Spleen (tissue), 11 donors: ENCODE results near the gene COL6A3. TPM values are rescaled to one million over a fixed set of nuclear protein-coding genes. Genes with fewer than 3 reads are reported as not detected.

Experiments
- DNase-seq: peaks from one replicate; pipeline ENCODE4 v3.0.0-alpha.2; 2020
- H3K27ac ChIP-seq, 8 donors: fragments of 200-600 bp; sonication (generic) in 7 of 8; 1 replicate in 4 of 8; 2 replicates in 4 of 8; pipeline versions ENCODE4 v1.5.0 to v1.8.0; 2016 to 2021; ENCODE audit warnings: inconsistent platforms in 4 of 8, mild to moderate bottlenecking in 4 of 8, moderate library complexity in 1 of 8
- H3K27me3 ChIP-seq, 7 donors: fragments of 200-600 bp; sonication (generic) in 6 of 7; replicated peaks in 1 of 7; 1 replicate in 4 of 7; 2 replicates in 3 of 7; pipeline versions ENCODE4 v1.5.0 to v1.8.0; 2016 to 2021; ENCODE audit warnings: inconsistent platforms in 3 of 7, mild to moderate bottlenecking in 1 of 7
- H3K36me3 ChIP-seq, 6 donors: fragments of 200-600 bp; sonication (generic) in 5 of 6; 1 replicate in 4 of 6; 2 replicates in 2 of 6; pipeline versions ENCODE4 v1.5.0 to v1.8.0; 2016 to 2021; ENCODE audit warnings: inconsistent platforms in 2 of 6
- H3K4me1 ChIP-seq, 6 donors: fragments of 200-600 bp; sonication (generic) in 5 of 6; 1 replicate in 3 of 6; 2 replicates in 3 of 6; pipeline versions ENCODE4 v1.5.0 to v1.8.0; 2016 to 2021; ENCODE audit warnings: inconsistent platforms in 3 of 6
- H3K4me3 ChIP-seq, 8 donors: fragments of 200-600 bp; sonication (generic) in 7 of 8; 1 replicate in 4 of 8; 2 replicates in 4 of 8; pipeline versions ENCODE4 v1.5.0 to v1.8.0; 2016 to 2021; ENCODE audit warnings: inconsistent platforms in 4 of 8, mild to moderate bottlenecking in 4 of 8, moderate library complexity in 2 of 8
- H3K9me3 ChIP-seq, 8 donors: fragments of 200-600 bp; sonication (generic) in 7 of 8; 1 replicate in 4 of 8; 2 replicates in 4 of 8; pipeline versions ENCODE4 v1.5.0 to v1.8.0; 2016 to 2021; ENCODE audit warnings: inconsistent platforms in 4 of 8
- POLR2A ChIP-seq, 3 donors: fragments of 450-650 bp; IDR thresholded peaks; one replicate each; pipeline ENCODE4 v1.5.1; 2017; ENCODE audit warnings: antibody characterized with exemption in 3 of 3, mild to moderate bottlenecking in 1 of 3
- POLR2AphosphoS5 ChIP-seq, 3 donors: sonication (generic); formaldehyde crosslinking; IDR thresholded peaks; one replicate each; pipeline ENCODE4 v1.5.1; 2017; ENCODE audit warnings: antibody characterized with exemption in 3 of 3
- WGBS, 5 donors: extraction: QIAGEN DNeasy Blood & Tissue Kit in 3 of 5; methylation state at CpG; one replicate each; pipeline versions ENCODE4 v1.1.5 to v1.1.7; 2013 to 2018; 5-methylcytosine and 5-hydroxymethylcytosine counted together
- intact Hi-C: fragments of 100-400 bp; cut with DNase I; formaldehyde crosslinking; loops from one replicate; pipeline ENCODE4 v1.15.0; 2023; ENCODE audit warnings: low total_unique reads
- polyA plus RNA-seq, 3 donors: library from polyadenylated mRNA; stranded (reverse); fragments of 200-250 nt; gene quantifications; one replicate each; pipeline ENCODE4 v1.2.1, GENCODE V29; 2013
- total RNA-seq, 7 donors: library from RNA; depleted of rRNA in 3 of 7; stranded (reverse); fragments of >200 nt in 3 of 7; fragmentation: NEBNext Ultra II Directional in 4 of 7; extraction: Animal tissue kit (Norgen Biotek cat#: 25700) in 4 of 7; gene quantifications; one replicate each; pipeline versions ENCODE4 v1.1.0 to v1.2.1, GENCODE V29; 2016 to 2021
- TF ChIP-seq, protein P1 (sequence below), 11 experiments: fragments of 200-600 bp in 7 of 11; fragments of 450-650 bp in 4 of 11; sonication (generic) in 4 of 11; IDR thresholded peaks in 8 of 11; conservative IDR thresholded peaks in 3 of 11; 1 replicate in 7 of 11; 2 replicates in 4 of 11; pipeline versions ENCODE4 v1.4.0 to v1.8.0; 2016 to 2021; ENCODE audit warnings: antibody characterized with exemption in 11 of 11, inconsistent platforms in 4 of 11, mild to moderate bottlenecking in 1 of 11
- donor health status: healthy with polysubstance abuse.
- donor health status: DM: no; HTN: no; CAD: no; lungs with moderate emphysema.
- donor health status: DM: no; HTN: no; CAD: no.
- donor health status: Bipolar disorder and iron deficiency.
- donor health status: healthy.
- donor health status: DM: no; HTN: no; CAD: no.
- donor health status: DM: yes; HTN: yes; CAD: no.

The COL6A3 gene
- total and polyA plus RNA-seq, 10 donors, result 8.3 to 146 (median 65.4) TPM

DNA sequence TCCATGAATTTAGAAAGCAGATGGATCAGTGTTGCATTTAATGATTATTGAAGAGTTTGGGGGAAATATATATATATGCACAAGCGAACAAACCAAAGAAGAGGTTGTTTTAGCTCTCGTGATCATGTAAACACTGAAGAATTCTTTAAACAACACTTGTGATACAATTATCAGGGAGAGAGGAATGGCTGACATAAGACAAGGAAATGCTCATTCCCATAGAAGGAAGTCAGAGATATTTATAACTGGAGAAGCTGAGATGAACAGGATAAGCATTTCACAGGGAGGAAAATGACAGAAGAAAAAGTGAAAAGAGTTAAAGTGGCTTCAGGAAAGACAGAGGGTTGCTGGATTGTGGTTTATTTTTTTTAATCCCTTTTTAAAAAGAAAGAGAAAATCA is 10.6 kb upstream of the COL6A3 start:
- TF ChIP-seq POLR2AphosphoS5 (IDR thresholded peaks at IDR 0.05) (no peak), POLR2A (IDR thresholded peaks at IDR 0.05) (no peak)
- TF ChIP-seq, protein P1, sequence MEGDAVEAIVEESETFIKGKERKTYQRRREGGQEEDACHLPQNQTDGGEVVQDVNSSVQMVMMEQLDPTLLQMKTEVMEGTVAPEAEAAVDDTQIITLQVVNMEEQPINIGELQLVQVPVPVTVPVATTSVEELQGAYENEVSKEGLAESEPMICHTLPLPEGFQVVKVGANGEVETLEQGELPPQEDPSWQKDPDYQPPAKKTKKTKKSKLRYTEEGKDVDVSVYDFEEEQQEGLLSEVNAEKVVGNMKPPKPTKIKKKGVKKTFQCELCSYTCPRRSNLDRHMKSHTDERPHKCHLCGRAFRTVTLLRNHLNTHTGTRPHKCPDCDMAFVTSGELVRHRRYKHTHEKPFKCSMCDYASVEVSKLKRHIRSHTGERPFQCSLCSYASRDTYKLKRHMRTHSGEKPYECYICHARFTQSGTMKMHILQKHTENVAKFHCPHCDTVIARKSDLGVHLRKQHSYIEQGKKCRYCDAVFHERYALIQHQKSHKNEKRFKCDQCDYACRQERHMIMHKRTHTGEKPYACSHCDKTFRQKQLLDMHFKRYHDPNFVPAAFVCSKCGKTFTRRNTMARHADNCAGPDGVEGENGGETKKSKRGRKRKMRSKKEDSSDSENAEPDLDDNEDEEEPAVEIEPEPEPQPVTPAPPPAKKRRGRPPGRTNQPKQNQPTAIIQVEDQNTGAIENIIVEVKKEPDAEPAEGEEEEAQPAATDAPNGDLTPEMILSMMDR (IDR thresholded peaks at IDR 0.05 in 8 of 11, conservative IDR thresholded peaks at IDR 0.05 in 3 of 11), result no peak
- Histone ChIP-seq H3K4me3 (no peak overlapping the region), H3K27ac (no peak overlapping the region), H3K36me3 (no peaks in the 10 kb centered on the region), H3K4me1 (peaks cover 0 to 15% (median 8%) of the 10 kb centered on the region in 6 donors), H3K9me3 (no peaks in the 10 kb centered on the region), H3K27me3 (peaks cover 0 to 60% (median 5%) of the 10 kb centered on the region in 7 donors)
- DNase-seq, result no peak
- 88 to 95% (median 93%) methylated on average over 2 of the region's 2 CpGs for WGBS, 5 donors
- intact Hi-C loops, result no loop called here

DNA sequence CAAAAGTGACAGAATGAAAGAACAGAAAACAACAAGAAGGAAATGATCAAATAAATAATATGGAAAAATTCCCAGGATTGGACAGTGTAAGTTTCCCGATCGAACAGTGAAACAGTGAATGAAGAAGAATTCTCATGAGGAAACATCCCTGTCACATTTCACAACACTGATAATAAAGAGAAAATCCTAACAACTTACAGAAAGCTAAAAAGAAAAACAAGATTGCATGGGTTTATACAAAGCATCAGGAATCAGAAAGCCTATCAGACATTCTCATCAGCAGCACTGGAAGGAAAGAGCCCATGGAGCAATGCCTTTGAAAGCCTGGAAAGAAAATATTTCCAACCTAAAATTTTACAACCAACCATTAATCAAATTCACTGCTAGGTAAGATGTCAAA is 9.9 kb upstream of the COL6A3 start:
- no peak overlapping the region for H3K4me3 ChIP-seq
- no peak overlapping the region for H3K27ac ChIP-seq
- 92 to 96% (median 93%) methylated on average over 2 of the region's 2 CpGs for WGBS, 5 donors
- H3K27me3 ChIP-seq, result peaks cover 0 to 65% (median 5%) of the 10 kb centered on the region in 7 donors
- peaks cover 0 to 12% (median 8%) of the 10 kb centered on the region in 6 donors for H3K4me1 ChIP-seq
- TF ChIP-seq POLR2A (IDR thresholded peaks at IDR 0.05), result no peak
- TF ChIP-seq, protein P1 (IDR thresholded peaks at IDR 0.05 in 8 of 11, conservative IDR thresholded peaks at IDR 0.05 in 3 of 11), result no peak
- TF ChIP-seq POLR2AphosphoS5 (IDR thresholded peaks at IDR 0.05), result no peak
- no peaks in the 10 kb centered on the region for H3K9me3 ChIP-seq
- no peak for DNase-seq
- intact Hi-C loops, result no loop called here
- no peaks in the 10 kb centered on the region for H3K36me3 ChIP-seq

DNA sequence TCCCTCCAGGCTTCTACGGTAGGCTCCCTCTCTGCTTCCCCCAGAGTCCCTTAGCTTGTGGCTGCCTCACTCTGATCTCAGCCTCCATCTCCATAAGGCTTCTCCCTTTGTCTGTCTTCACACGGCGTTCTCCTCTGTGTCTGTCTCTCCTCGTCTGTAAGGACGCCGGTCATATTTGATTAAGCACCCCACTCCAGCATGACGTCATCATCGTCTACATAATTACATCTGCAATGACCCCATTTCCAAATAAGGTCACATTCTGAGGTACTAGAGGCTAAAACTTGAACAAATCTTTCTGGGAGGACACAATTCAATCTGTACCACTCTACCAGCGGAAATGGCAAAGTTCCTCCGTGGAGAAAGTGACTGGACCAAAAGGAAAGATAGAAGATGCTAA is 8.3 kb upstream of the COL6A3 start:
- Histone ChIP-seq H3K36me3 (no peaks in the 10 kb centered on the region), H3K27ac (peak overlapping the region in 2 of 8 donors; percentile 34 to 52), H3K9me3 (no peaks in the 10 kb centered on the region), H3K4me1 (peaks cover 0 to 10% (median 7%) of the 10 kb centered on the region in 6 donors), H3K27me3 (peaks cover 0 to 66% (median 5%) of the 10 kb centered on the region in 7 donors), H3K4me3 (no peak overlapping the region)
- 89 to 96% (median 91%) methylated on average over 10 of the region's 10 CpGs for WGBS, 5 donors
- TF ChIP-seq POLR2AphosphoS5 (IDR thresholded peaks at IDR 0.05) (no peak), POLR2A (IDR thresholded peaks at IDR 0.05) (no peak)
- TF ChIP-seq, protein P1 (IDR thresholded peaks at IDR 0.05 in 8 of 11, conservative IDR thresholded peaks at IDR 0.05 in 3 of 11), result no peak
- DNase-seq, result no peak
- intact Hi-C loops, result no loop called here

DNA sequence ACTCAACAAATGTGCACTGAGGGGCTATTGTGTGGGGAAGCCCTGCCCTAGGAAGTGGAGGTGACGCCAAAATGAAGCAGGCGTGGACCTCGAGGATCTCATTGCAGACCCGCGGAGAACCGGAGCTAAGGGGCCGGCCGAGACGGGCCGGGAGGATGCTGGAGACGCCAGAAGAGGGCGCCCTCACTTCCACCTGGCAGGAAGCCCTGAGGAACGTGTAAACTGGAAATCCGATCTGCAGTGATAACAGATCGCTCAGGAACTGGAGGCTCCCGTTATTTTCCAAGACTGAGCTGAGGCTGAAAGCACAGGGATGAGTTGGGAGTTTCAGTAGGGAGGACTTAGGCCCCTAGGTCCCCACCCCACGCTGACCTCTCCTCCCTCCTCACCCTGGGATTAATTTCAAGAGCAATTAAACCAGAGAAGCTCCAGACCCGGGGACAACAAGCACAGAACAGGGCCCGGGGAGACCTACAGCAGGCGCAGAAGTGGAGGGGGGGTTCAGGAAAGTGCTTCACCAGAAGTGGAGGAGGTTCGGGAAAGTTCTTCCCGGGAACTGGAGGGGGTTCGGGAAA is 7.7 kb upstream of the COL6A3 start:
- 15 to 21% (median 17%) methylated on average over 23 of the region's 23 CpGs for WGBS, 5 donors
- H3K9me3 ChIP-seq, result no peaks in the 10 kb centered on the region
- H3K27me3 ChIP-seq, result peaks cover 0 to 71% (median 5%) of the 10 kb centered on the region in 7 donors
- peak; percentile 83 for DNase-seq
- intact Hi-C loops, result loop anchor here (2.0 kb wide), 1 partner anchor 53 kb away; no protein-coding TSS in a partner anchor
- H3K27ac ChIP-seq, result peak overlapping the region in 6 of 8 donors; percentile 6 to 58 (median 37)
- peak overlapping the region in 1 of 8 donors; percentile 21 for H3K4me3 ChIP-seq
- H3K4me1 ChIP-seq, result peaks cover 0 to 10% (median 7%) of the 10 kb centered on the region in 6 donors
- no peaks in the 10 kb centered on the region for H3K36me3 ChIP-seq
- TF ChIP-seq POLR2A (IDR thresholded peaks at IDR 0.05) (no peak), POLR2AphosphoS5 (IDR thresholded peaks at IDR 0.05) (peak; percentile 38 to 56 (median 51))
- TF ChIP-seq, protein P1 (IDR thresholded peaks at IDR 0.05 in 8 of 11, conservative IDR thresholded peaks at IDR 0.05 in 3 of 11), result peak; percentile 32 to 79 (median 60)
